Stimulated activated naive CD8-positive, alpha-beta T cell treated with anti-CD3 and anti-CD28 coated beads, Interleukin-15, Interleukin-2, amounts not matched to agents 100 U/mL and 50 U/mL, for 24 hours (primary cell): ENCODE measurements around the gene FIGNL2.
"Not testable (repeated sequence)": the region's sequence is repeated elsewhere in the genome, so short reads cannot be mapped to it uniquely, and the experiment has no call there.

Experiments used
- ATAC-seq: fragments of 150-1000 bp; cut with Tn5 transposase; one replicate; pipeline ENCODE4 v1.10.0; 2021
- DNase-seq: peaks from one replicate; pipeline ENCODE4 v3.0.0; 2021

FIGNL2 gene

DNA sequence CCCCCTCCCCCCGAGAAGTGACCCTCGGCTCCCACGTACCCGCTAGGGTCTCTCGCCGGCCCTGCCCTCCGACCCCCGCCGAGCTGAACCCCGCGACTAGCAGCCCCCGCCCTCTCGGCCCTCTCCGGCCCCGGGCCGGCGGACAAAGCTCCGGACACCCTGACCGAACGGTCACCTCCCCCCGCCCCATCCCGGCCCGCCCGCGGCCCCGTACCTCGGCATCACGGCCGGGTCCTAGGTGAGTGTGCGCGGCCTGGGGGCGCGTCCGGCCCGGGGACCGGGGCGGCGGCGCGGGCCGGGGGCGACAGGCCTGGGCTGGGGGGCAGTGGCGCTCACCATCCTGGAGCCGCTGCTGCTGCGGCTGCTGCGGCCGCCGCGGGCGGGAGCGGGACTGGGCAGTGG lies at the start of gene FIGNL2:
TSS of gene FIGNL2 (minus strand) at position 393 of the 402 bp plus-strand sequence. CDS start 26,305 bp downstream, outside the sequence.
- ATAC-seq (no peak), DNase-seq (no peak)

DNA sequence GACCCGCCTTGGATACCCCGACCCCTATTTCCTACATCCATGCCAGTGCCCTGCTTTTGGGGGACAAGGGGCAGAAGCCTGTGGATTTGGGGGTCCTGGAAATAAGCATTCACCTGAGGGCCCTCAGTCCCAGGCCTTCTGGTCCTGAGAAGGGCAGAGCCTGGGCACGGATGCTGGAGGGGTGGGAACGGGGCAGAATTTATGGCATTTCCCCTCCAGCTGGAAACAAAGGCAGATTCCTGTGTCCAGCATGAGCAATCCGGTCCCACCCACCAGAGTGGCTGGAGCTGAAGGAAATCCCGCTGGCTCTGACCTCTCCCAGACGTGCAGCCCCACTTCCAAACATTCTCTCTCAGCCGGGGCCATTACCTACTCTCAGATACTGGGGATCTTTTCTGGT lies 48.7 kb upstream of the FIGNL2 start:
- DNase-seq = no peak
- ATAC-seq = no peak

DNA sequence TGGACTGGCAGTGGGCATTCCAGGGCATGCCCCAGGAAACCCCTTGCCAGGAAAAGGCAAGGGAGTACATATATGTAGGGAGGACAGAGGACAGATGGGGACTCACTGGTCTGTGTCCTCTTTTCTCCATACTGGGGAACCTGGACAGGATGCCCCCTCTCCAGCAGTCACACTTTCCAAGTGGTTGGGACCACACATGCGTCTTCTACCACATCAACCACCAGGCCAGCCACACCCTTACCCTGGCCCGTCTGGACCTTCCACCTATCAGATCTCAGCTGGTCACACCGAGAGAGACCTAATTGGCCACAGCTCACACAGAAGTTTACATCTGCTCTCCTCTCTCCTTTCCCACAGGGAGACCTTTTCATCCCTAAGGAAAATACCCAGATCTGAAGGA lies 47.7 kb upstream of the FIGNL2 start:
- DNase-seq = no peak
- ATAC-seq = no peak

- no peak for ATAC-seq
- no peak for DNase-seq
Measured at GRCh38 chr12:51895378-51896135, 47.0 kb upstream of the FIGNL2 start.

- ATAC-seq (no peak), DNase-seq (no peak)
Measured at GRCh38 chr12:51893786-51894185, 45.3 kb upstream of the FIGNL2 start.

DNA sequence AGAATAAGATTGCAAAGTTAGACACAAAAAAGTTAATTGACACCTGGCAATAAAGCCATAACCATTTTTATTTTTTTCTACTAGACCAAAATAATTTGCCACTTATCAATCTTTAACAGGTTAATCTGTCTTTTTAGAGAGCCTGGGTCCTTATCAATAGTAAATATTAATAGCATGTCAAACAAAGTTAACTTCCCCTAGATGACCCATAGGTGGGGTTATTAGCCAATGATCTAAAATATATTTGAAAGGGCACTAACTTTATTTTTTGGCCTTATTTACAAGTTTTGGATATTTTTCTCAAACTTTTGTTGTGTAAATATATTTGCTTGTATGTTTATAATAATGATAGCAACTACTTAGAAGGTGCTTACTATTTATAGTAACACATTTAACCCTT lies 43.3 kb upstream of the FIGNL2 start:
- DNase-seq = no peak

DNA sequence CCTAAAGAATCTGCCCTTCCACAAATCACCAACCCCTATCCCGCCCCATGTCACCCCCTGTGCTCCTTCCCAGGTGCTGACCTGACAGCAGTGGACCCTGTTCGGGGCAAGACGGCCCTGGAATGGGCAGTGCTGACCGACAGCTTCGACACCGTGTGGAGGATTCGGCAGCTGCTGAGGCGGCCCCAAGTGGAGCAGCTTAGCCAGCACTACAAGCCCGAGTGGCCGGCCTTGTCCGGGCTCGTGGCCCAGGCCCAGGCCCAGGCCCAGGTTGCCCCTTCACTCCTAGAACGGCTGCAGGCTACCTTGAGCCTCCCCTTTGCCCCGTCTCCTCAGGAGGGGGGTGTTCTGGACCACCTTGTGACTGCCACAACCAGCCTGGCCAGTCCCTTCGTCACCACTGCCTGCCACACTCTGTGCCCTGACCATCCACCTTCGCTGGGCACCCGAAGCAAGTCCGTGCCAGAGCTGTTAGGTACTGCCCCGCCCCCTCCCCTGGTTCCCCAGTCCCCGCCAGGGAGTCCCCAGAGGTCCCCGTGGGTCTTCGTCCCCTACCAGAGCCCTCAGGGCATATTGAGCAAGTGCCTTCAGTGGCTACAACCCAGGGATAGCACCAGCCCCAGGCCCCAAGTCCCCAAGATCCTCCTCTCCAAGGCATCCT lies 42.1 kb upstream of the FIGNL2 start:
- DNase-seq = no peak
- no peak for ATAC-seq

More for the DNA sequence above, 43.3 kb upstream of the FIGNL2 start:
- ATAC-seq = no peak

GRCh38 chr12:51890133-51890464 lies 41.6 kb upstream of the FIGNL2 start:
- DNase-seq (no peak), ATAC-seq (no peak)

DNA sequence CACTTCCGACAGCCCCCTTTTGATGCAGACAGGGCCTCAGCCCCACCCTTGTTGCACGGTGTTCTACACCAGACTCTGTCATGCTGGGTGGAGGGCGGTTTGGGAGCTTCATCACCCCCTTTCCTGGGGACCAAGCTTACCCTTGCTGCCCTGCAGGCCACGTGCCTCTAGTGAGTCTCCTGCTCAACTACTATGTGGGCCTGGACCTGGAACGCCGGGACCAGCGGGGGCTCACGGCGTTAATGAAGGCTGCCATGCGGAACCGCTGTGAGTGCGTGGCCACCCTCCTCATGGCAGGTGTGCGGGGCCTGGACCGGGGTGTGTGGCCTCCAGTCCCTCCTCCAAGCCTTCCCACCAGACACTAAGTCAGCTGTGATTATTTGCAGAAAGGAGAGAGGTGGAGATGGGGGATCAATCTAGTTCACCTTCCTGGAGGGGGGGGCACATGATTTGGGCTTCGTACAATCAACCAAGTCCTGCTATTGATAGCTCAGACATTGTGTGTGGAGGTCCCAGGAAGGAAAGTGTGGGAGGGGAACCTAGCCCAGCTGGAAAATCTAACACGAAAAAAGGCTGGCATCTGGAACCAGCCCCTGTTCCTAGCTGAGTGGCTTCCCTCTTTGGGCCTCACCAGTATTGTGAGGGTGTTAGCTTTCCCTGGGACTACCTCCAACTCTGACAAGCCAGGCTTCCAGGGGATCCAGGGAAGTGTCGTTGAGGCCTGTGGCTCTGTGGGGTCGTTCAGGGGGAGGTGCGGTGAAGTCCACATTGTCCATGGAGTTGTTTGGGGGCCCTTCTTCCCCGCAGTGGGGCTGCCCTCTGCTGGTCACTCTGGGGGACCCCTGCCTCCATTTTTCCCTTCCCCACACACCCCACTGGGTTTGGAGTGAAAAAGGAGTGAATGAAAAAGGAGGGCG lies 41.0 kb upstream of the FIGNL2 start:
- ATAC-seq (no peak), DNase-seq (no peak)

DNA sequence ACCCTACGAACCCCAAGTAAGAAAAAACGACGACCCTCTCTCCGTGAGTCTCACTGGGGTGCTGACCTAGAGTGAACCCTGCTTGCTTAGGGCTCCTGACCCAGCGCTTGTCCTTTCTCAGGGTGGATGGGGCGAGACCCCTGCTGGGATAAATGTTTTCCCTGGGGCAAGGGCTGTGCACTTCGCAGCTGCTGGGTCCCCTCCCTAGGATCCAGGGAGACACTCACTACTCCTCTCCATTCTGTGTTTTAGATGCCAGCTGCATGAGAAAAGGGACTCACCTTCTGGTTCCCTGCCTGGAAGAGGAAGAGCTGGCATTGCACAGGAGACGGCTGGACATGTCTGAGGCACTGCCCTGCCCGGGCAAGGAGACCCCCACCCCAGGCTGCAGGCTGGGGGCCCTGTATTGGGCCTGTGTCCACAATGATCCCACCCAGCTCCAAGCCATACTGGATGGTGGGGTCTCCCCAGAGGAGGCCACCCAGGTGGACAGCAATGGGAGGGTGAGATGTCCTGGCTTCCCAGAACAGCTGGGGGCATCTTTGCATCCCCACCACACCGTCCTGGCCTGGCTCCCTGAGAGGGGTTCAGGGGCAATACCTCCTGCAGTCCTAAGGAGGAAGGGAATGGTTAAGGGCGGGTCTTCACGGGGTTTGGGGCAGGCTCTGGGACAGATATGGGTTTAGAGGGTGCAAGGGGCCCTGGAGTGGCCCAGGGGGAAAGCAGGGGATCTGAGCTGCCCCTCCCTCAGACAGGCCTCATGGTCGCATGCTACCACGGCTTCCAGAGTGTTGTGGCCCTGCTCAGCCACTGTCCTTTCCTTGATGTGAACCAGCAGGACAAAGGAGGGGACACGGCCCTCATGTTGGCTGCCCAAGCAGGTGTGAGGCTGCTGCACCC lies 40.0 kb upstream of the FIGNL2 start:
- DNase-seq (no peak), ATAC-seq (no peak)

GRCh38 chr12:51887476-51888315 lies 39.2 kb upstream of the FIGNL2 start, which contains the start of gene ANKRD33:
ANKRD33 (plus strand) TSS chr12:51888103; CDS start chr12:51888187, 84 bp downstream.
- DNase-seq (no peak), ATAC-seq (no peak)

DNA sequence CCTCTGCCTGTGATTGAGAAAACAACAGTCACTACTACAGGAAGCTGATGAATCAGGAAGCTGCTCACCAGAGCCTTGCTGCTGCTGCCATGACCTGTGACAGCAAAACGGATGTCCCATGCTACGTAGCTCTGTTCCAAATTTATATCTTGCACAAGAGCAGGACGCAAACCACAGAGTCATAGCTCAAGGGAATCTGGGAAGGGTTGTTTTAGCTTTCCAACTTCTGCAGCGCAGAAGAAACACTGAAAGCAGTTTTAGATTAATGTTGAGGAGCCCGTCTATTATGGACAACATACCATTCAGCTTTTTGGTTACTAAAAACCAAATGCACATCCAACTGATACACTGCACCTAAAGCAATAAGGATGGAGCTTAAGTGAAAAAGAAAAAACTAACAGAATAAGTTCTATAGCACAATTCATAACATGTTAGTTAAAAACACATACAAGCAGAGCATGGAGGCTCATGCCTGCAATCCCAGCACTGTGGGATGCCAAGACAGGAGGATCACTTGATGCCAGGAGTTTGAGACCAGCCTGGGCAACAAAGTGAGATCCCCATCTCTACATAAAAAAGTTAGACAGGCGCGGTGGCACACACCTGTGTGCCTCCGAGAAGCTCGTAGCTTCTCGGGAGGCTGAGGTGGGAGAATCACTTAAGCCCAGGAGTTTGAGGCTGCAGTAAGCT lies 37.6 kb upstream of the FIGNL2 start:
- ATAC-seq = peak; percentile 85
- peak; percentile 42 for DNase-seq

- DNase-seq, ATAC-seq: not testable (repeated sequence)
Measured at GRCh38 chr12:51885294-51886020, 36.9 kb upstream of the FIGNL2 start.

DNA sequence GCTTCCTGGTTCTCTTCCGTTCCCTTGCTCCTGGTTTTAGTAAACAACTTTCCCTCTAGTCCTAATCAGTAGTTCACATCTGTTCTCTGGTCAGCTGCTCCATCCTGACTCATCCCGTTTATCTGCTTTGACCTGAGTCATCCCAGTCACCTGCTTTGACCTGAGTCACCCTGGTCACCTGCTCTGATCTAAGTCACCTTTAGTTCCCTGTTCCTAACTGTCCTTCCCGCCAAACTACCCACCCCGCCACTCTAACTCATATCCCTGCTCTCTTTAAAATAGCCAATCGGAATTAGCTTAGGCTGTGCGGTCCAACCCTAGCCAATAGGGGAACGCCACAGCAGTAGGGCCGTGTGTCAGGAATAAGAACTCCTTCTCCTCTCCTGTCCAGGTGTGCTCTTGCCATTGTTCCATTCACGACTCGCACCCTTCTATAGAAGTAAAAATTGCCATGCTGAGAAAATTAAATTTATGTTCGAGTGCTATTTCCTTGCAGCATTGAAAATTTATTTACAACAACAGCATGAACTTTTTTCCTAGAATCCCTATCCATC lies 36.2 kb upstream of the FIGNL2 start:
- DNase-seq (no peak), ATAC-seq (no peak)

GRCh38 chr12:51883998-51884675 lies 35.6 kb upstream of the FIGNL2 start:
- no peak for ATAC-seq
- DNase-seq = no peak

- DNase-seq (no peak), ATAC-seq (no peak)
Measured at GRCh38 chr12:51883295-51883694, 34.8 kb upstream of the FIGNL2 start.

DNA sequence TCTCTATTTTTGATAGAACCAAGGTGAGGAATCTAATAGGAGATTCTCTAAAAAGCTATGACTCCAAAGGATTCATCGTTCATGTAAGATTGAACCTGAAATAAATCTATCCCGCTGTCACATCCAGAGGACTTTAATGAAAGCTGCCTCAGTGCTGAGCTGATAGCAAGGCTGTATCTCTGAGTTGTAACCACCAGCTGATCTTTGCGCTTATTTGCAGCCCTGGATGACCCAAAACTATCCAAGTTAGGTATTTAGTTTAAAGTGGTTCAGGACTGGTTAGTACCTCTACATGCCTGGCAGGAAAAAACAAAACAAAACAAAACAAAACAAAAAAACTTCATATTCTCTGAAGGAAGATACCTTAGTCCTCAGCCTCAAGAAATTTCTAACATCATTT lies 30.6 kb upstream of the FIGNL2 start:
- ATAC-seq = no peak

DNA sequence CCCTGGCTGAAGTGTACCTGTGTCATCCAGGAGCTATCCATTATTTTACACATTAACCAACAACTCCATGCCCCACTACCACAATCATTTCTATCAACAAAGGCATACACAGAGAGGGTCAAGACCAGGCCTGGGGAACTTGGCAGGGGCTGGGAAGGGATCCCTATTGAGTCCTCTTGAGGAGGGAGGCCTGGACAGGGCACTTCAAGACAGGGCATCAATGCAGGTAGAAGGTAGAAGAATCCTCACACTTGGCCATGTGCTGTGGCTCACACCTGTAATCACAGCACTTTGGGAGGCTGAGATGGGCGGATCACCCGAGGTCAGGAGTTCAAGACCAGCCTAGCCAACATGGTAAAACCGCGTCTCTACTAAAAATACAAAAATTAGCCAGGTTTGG lies 26.0 kb upstream of the FIGNL2 start:
- no peak for ATAC-seq

More for the DNA sequence above, 30.6 kb upstream of the FIGNL2 start:
- no peak for DNase-seq

More for the DNA sequence above, 26.0 kb upstream of the FIGNL2 start:
- DNase-seq = no peak
